ENCODE measurements around the gene C22orf39.

C22orf39 gene

DNA sequence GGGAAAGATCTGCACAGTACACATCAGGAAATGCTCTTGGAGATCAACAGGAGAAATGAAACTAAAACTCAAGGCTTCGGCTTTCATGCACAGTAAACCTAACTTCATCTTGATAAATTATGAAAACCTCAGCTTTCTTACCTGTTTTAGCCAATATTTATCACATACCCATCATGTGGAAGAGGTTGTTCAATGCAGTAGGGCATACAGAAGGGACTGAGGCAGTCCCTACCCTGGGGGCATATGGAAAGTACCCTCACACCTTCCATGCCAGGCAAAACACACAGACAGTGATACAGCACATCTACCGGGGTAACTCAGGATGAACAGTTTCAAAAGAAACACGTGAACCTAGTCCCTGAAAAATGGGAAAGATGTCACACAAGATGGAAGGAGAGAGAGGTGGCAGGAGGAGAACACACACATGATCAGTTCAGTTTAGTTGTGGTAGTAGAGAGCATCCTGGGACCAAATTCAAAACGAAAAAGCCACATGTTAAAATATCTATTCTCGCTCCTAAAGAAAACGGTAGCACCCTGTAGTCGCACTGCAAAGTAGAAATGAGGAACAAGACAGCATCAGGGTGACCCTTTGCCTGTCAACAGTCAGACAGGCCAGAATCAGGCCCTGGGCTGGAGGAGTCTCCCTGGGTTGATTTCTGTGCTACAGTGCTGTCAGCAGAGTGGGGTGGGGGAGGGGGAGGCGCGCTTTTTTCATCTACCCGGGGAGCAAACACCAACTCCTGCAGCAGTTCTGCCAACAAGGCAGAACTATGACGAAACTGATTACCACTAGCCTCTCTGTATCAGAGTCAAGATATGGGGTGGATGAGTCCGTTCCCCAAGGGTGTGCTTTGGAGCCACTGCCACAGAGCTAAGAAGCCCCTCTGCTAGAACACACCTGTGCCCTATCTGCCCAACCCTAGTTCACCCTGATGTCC, 17.3 kb downstream of the C22orf39 start:
- DNase-seq = peak; percentile 55

GRCh38 chr22:19424186-19424500, 23.4 kb downstream of the C22orf39 start:
- no peak for DNase-seq

DNA sequence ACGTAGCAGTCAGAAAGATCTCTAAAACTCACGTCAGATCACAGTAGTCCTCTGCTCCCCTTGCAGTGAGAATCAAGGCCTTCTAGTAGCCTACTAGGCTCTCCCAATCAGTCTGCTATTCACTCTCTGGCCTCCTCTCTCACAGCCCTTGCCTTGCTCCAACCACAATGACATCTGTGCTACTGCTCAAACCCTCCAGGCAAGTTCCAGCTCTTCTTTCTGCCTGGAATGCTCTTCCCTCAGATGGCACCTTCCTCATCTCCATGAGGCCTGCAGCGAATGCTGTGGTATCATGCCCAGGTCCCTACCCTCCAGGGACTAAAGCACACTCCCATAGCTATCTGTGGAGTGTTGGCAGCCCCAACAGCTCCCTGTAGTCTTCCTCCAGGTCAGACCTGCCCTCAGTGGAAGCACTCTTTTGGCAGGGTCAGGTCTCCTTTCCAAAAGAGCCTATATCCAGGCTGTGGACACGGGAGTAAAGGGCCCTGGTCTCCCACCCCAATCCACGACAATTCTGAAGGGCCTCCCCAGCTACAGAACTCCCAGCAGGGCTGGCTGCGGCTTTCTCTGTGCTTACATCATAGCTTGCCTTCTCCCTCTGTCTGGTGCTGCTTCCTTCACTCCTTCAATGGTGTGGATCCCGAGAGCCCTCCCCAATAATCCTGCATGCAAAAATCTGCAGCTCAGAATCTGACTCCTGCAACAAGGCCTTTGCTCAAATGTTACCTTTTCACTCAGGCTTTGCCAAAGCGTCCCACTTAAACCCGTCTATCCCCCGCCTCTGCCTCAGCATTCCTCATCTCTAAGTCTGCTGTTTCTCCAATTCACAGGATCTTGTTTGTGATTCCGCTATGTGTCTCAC, 24.8 kb downstream of the C22orf39 start:
- no peak for DNase-seq

DNA sequence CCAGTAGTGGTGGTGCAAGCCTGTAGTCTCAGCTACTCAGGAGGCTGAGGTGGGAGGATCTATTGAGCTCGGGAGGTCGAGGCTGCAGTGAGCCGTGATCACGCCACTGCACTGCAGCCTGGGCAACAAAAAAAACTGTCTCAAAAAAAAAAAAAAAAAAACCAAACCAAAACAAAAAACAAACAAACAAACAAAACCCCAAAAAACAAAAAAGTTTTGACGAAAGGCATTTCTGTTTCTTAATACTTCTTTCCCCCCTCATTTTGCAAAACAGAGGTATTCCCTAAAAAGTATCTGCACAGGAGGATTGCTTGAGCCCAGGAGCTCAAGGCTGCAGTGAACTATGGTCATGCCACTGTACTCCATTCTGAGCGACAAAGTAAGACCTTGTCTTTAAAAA, 27.2 kb downstream of the C22orf39 start:
- no peak for DNase-seq

GRCh38 chr22:19419464-19420178, 27.9 kb downstream of the C22orf39 start:
- no peak for DNase-seq

- no peak for DNase-seq
These were observed 28.4 kb downstream of the C22orf39 start for GRCh38 chr22:19419086-19419463.

GRCh38 chr22:19412923-19413322, 34.6 kb downstream of the C22orf39 start:
- no peak for DNase-seq

- no peak for DNase-seq
These were observed 35.0 kb downstream of the C22orf39 start for GRCh38 chr22:19412478-19412877.

- no peak for DNase-seq
These were observed 35.8 kb downstream of the C22orf39 start for GRCh38 chr22:19411690-19412045.

GRCh38 chr22:19410941-19411689, 36.4 kb downstream of the C22orf39 start:
- no peak for DNase-seq

- no peak for DNase-seq
These were observed 39.6 kb downstream of the C22orf39 start for GRCh38 chr22:19407649-19408606.

GRCh38 chr22:19406846-19407245, 40.7 kb downstream of the C22orf39 start:
- DNase-seq = no peak

- DNase-seq = no peak
These were observed 41.2 kb downstream of the C22orf39 start for GRCh38 chr22:19406281-19406811.

DNA sequence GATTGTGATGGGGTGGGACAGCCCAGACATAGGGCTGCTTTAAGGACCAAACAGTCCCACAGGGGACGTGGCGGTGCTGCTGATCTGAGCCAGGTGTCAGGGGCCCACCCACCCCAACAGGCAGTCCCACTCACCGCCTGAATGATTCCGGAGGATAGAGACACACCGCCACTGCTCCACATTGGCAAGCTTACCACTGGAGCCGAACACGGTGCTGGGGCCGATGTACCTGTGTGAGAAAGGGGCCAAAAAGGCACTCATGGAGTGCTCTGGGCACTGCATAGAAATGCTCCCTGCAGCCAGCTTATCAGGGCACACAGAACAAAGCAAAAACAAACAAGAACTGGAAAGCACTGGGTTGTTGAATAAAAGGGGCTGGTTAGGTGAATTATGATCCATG, 41.9 kb downstream of the C22orf39 start:
- no peak for DNase-seq

DNA sequence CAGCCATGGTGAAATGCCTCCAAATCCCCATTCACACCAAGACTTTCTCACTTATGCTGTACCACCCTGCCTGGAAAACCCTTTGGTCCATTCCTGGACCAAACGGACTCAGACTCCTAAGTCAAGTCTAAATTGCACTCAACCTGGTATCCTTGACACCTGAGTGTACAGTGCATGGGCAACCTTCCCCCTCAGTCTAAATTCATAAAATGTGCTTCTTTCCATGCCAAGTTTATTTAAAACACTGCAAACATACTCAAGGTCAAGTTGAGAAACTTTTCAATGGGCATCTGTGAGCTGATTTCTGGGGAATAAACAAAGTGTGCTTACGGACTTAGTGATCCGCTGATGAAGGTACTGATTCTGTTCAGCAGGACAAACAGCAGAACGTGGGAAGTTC, 42.4 kb downstream of the C22orf39 start:
- no peak for DNase-seq

DNA sequence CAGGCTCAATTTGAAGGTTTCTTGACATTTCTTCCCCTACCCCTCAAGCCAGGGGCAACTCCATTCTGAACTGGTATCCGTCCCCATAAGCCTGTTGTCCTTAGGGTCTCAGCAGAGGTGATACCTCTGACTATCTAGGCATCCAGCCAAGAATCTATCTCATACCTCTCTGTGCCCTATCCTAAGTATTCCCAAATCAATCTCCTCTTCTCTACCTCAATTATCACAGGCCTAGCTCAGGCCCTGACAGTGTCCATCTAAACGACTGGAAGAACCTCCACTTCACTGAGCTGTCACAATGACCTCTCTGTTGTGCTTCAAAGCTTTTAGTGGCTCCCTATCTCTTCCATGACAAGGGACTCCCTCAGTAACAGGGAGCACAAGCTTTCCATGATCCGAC, 42.8 kb downstream of the C22orf39 start:
- DNase-seq = no peak

- no peak for DNase-seq
These were observed 44.8 kb downstream of the C22orf39 start for GRCh38 chr22:19402642-19403191.

DNA sequence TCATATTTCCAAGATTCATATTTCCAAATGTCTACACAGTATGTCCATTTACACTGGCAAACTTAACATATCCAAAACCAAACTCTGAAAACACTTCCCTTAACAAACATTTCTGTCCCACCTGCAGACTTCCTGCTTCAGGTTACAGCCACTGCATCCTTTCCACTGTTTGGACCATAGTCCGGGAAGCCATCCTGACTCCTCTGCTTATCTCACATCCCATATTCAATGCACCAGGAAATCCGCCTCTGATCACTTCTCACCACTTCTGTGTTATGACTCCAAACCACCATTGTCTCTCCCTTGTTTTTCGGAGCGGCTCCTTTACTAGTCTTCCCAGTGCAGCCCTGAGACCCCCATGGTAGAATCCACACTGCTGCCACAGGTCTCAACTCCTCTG, 46.0 kb downstream of the C22orf39 start:
- no peak for DNase-seq

DNA sequence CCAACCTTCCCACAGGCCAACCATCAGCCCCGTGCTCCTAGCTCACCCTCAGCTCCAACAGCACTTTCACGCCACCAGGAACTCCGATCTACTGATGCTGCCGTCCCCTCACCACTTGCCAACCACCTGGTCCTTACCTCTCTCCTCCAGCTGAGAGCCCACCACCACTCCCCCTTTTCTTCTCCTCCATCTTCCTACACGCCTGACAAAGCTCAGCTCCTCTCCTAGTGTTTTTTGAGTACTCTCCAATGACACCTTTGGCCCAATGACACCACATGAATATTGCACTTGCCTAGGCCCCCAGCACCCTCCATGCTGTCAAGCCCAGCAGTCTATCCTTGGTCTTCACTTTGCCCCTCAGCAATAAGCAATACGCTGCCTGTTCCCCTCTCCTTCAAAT, 46.6 kb downstream of the C22orf39 start:
- DNase-seq = no peak

GRCh38 chr22:19398652-19399051, 48.9 kb downstream of the C22orf39 start:
- no peak for DNase-seq

- no peak for DNase-seq
These were observed 49.3 kb downstream of the C22orf39 start for GRCh38 chr22:19398206-19398605.
